Stimulated activated CD4-positive, alpha-beta T cell treated with anti-CD3 and anti-CD28 coated beads, Interleukin-4, amount 100 ng/mL, for 24 hours (primary cell): ENCODE data around the gene RPS6KA3.
"Not testable (repeated sequence)": the region's sequence is repeated elsewhere in the genome, so short reads cannot be mapped to it uniquely, and the experiment has no call there.

Source experiments
- DNase-seq: peaks from one replicate; pipeline ENCODE4 v3.0.0-alpha.2; 2020

The RPS6KA3 gene

DNA sequence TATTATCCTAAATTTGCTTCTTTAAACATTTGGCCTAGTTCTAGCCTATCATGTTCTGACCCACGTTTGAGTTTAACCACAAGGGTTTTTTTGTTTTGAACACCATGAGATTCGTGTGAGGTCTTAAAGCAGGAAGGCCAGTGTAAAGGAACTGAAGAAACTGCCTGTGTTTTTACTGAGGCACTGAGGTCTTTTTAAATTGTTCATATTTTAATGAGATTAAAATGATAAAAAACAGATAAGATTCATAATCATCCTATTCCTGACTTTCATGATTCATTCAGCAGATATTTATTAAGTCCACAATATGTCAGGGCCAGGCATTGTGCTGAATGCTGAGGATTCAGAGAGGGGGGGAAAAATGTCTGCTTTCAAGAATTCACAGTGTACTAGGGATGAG lies 3.2 kb downstream of the RPS6KA3 start:
- DNase-seq: no peak

DNA sequence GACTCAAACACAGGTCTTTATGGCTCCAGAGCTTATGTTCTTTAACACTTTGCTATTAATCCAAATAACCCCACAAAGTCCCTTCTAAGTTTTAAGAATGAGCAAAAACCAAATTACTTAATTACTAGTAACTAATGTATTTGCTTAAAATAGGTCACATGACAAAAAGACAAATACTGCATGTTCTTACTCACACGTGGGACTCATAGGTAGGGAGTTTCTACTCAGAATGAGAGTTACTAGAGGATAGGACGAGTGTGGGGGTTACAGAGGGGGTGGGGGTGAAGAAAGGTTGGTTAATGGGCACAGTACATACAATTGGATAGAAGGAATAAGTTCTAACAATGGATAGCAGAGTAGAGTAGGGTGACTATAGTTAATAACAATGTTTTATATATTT lies 5.8 kb downstream of the RPS6KA3 start:
- DNase-seq: no peak

DNA sequence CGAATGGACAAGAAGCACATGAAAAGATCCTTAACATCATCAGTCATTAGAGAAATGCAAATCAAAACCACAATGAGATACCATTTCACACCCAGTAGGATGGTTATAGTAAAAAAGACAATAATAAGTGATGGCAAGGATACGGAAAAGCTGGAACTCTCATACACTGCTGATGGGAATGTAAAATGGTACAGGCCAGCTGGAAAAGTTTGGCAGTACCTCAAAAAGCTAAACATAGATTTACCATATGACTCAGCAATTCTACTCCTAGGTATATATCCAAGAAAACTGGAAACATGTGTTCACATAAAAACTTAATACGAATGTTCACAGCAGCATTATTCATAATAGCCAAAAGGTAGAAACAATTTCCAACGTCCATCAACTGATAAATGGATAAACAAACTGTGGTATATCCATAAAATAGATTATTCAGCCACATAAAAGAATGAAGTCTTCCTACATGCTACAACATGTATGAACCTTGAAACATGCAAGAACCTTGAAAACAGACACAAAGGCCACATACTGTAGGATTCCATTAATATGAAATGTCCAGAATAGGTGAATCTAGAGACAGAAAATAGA lies 11.9 kb downstream of the RPS6KA3 start:
- no peak for DNase-seq

DNA sequence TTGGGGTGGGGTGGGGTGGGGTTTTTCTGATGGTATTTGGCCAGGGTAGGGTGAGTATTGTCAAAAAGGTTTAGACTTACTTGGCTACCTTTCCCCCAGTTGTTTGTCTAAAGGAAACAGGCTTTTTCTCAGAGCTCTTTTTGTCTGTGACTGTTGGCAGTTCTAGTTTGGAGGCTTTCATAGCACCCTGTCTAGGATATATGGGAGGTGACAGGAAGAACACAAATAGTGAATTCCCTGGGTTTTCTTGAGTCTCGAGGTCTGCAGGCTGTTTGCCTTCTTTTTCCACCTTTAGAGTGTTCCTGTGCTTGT lies 13.5 kb downstream of the RPS6KA3 start:
- DNase-seq: no peak

DNA sequence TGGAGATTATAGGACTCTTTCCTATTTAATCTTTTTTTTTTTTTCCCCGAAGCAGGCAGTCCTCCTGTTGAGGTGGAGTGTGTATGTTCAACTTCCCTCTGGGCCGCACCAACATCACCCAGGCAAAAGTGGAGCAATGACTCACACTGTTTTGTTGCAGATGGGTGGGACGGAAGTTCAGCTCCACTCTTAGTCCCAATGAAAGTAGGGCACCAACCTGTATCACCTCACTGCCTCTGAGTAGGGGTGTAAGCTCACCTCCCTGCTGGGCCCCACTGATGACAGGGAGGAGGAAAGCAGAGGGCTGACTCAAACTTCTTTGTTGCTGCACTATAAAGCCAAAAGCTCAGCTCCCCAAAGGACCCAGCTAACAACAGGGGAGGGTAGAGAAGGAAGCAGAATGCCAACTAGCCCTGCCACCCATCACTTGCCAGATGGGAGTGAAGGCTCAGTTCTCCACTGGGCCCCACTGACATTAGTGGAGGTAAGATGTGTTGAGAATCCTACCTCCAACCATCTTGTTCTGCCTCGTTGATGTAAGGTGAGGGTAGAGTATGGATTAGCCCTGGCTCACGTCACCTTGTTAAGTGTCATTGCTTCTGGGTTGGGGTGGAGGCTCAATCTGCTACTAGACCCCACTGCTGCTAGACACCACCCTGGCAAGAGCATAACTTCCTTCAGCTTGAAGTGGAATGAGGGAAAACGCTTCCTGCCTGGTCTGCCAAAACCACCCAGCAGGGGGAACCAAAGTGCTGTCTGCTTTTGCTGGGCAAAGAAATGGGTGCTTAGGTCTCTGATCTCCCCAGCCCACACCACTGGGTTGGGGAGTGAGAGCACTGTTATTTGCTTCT lies 14.1 kb downstream of the RPS6KA3 start:
- DNase-seq: peak; percentile 74

DNA sequence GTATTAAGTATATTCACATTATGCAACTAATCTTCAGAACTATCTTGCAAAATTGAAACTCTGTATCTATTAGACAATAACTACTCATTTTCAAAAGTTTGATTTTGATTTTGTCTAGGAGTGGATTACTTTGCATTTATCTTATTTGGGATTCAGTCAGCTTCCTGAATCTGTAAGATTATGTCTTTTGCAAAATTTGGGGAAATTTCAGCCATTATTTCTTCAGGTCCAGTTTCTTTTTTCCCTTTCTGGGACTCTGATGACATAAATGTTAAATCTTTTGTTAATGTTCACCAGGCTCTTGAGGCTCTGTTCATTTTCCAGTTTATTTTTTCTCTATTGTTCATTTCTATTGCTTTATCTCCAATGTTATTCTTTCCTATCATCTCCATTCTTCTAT lies 15.0 kb downstream of the RPS6KA3 start:
- no peak for DNase-seq

DNA sequence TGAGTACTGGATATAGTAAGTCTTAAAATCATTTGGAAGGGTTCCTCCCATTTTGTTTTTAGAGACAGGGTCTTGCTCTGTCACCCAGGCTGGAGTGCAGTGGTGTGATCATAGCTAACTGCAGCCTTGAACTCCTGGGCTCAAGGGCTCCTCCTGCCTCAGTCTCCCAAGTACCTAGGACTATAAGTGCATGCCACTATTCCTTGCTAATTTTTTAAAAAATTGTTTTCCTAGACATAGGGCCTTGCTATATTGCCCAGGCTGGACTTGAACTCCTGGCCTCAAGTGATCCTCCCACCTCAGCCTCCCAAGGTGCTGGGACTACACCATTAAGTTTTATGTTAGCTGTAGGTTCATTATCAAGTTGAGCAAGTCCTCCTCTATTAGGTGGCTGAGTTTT lies 16.6 kb downstream of the RPS6KA3 start:
- DNase-seq: not testable (repeated sequence)

DNA sequence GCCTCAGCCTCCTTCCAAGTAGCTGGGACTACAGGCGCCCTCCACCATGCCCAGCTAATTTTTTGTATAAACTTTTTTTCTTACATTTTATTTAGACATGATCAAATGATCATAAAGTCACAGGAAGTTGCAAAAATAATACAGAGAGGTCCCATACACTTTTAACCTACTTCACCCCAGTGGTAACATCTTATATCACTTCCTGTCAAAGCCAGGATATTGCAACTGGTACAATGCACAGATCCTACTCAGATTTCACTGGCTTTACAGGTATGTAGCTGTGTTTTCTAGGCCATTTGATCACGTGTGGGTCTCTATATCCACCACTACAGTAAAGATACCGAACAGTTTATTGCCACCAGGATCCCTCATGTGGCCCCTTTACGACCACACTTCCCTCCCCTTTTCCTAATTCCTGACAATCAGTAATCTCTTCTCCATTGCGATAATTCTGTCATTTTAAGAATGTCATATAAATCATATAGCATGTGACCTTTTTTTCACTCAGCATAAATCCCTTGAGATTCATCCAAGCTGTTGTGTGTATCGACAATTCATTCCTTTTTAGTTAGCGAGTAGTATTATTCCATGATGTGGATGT lies 18.0 kb downstream of the RPS6KA3 start:
- no peak for DNase-seq

DNA sequence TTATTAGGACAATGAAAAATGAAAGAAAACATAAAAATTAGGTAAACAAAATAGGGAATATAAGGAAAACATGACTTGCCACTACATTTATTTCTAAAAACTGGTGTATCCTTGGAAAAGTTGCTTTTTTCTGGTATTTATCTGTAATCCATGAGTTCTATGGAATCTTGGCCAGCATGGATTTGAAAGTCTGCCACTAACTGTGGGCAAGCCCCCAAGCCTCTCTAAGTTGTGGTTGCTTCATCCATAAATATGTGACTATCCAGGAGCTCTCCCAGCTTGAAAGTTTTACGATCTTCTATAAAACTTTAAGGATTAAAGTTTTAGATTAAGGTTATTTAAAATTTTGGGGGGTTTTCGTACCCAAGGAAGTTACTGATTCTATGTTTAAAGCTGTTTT lies 21.8 kb downstream of the RPS6KA3 start:
- DNase-seq: no peak

DNA sequence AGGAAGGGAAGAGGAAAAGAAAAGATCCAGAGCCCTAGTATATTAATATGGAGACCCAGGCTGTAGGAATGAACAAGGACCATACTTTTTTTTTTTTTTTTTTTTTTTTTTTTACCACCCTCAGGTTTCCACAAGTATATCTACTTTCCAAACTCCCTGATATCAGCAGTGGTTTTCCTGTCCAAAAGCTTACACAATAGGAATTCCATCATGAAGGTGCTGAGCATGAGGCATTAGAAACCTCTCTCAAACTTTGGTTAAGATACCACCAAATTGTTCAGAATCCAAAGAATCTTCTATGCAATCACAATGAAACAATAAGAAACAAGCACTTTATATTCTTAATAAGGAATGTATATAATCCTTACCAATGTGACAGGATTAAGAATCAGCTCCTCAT lies 26.5 kb downstream of the RPS6KA3 start:
- no peak for DNase-seq

DNA sequence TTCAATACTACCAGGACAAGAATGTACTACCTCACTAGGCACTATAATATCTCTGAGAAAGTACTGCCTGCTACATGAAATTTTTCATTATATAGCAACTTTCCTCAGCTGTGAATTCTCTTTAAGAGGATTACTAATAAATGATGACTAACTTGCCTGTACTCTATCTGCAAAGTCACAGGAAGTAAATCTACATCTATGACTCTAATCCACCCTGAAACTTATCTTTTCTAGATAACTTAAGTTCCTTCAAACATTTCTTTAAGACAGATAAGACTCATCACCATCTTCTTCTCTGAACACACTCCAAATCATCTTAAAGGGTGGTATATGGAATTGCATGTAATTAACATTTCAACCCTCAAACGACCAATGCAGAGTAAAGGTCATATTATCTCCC lies 28.8 kb downstream of the RPS6KA3 start:
- DNase-seq: no peak

DNA sequence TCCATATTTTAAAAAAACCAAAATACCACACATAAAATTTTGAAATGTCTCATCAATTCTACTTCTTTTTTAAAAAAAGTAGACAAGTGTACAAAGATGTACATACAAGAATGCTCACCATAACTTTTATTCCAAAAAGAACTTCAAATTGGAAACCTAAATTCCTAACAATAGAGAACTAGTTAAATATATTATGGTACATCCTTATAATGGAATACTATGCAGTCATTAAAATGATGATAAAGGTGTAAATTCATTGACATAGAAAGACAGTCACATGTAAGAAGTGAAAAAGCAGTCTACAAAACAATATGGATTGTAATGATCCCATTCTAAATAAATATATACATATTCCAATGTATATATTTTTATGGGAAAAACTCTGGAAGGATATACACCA lies 31.0 kb downstream of the RPS6KA3 start:
- DNase-seq: no peak

DNA sequence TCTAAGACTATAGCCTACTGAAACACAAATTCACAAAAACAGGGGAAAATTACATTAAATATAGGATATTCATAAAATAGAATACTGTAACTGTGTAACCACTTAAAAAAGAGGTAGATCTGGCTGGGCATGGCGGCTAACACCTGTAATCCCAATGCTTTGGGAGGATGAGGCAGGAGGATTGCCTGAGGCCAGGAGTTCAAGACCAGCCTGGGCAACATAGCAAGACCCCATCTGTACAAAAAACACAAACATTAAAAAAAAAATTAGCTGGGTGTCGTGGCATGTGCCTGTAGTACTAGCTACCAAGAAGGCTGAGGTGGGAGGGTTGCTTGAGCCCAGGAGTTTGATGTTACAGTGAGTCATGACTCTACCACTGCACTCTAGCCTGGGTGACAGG lies 33.4 kb downstream of the RPS6KA3 start:
- no peak for DNase-seq

DNA sequence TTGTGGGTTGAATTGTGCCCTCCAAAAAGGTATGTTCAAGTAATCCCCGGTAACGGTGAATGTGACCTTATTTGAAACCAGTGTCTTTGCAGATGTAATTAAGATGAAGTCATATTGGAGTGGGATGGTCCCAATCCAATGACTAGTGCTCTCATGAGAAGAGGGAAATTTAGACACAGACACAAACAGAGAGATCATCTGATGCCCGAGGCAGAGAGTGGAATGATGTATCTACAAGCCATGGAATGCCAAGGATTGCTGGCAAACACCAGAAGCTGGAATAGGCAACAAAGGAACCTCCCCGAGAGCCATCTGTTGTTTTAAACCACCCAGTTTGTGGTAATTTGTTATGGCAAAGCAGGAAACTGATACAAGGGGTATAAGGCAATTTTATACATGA lies 35.1 kb downstream of the RPS6KA3 start:
- DNase-seq: no peak

DNA sequence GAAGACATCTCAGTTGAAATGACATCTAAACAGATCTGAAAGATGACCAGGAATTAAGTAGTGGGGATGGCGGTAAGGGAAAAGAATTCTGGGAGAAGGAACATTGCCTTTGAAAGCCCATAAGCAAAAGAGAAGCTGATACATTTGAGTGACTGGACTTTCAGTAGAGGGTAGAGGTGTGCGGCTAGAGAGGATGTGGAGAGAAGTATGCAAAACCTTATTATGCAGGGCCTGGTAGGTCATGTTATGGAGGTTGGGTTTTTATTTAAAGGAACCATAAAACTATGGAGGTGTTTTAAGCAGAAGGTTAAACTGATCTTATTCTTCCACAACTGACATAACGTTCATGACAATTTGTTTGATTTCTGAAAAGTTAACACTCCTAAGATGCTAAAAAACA lies 36.3 kb downstream of the RPS6KA3 start:
- no peak for DNase-seq

DNA sequence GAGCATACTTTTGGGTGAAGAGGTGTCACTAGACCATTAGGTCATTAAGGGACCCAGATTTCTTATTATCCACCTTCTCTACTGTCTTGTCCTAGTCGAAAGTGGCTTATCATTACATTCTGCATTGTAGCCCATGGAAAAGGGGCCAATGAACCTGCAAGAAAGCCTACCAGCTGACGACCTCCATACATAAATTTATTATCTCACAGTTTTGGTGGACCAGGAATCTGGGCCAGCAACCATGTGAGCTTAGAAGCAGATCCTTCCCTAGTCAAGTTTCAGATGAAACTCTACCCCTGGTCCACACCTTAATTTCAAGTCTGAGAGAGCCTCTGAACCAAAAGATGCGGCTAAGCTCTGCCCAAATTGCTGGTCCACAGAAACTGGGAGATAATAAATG lies 37.6 kb downstream of the RPS6KA3 start:
- DNase-seq: no peak

DNA sequence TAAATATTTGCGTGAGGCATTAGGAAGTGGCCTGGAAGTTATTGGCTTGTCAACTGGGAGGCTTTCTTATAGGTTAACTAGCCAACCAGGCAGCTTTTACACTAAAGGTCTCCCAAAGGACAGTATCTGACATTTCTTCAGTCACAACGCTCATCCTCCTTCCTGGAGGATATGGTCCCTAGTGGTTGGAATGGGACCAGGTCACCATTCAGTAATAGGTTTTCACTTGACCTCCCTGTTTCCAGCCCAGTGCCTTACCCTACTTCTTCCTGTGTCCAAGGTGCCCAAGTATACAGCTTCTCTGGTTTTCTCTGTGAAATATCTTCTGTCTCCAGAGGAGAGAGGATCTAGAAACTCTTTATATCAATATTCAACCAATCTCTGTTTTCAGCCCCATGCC lies 38.5 kb downstream of the RPS6KA3 start:
- no peak for DNase-seq

DNA sequence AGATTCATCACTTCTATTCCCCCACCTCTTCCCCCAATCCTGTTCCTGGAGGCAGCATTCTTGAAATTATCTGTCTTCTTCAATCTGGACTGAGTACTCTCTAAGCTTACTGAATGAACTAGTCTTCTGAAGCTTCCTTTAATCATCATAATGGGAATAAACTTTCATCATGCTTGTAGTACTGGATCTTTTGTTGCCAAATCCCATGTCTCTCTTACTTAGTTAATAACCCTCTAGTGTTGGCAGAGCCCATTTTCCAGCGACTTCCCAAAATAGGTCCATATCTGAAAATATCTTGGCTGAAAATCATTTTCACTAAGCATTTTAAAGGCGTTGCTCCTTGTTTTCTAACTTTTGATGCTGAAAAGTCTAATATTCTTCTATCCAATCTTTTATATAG lies 39.6 kb downstream of the RPS6KA3 start:
- no peak for DNase-seq

DNA sequence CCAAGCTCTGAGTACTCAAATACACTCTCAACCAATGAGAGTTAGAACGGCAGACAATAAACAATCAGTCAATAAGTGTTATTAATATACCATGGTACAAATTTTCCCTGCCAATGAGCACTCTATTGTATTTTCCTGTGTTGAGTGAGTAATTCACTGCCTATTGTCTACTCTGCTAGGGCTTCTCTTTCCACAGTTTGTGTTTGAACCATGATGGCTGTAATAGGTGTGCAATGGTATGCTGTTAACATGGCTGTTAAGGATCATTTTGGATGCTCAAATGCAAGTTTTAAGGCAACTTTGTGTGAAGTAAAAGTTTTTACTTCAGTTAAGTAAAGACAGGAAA lies 41.2 kb downstream of the RPS6KA3 start:
- no peak for DNase-seq

DNA sequence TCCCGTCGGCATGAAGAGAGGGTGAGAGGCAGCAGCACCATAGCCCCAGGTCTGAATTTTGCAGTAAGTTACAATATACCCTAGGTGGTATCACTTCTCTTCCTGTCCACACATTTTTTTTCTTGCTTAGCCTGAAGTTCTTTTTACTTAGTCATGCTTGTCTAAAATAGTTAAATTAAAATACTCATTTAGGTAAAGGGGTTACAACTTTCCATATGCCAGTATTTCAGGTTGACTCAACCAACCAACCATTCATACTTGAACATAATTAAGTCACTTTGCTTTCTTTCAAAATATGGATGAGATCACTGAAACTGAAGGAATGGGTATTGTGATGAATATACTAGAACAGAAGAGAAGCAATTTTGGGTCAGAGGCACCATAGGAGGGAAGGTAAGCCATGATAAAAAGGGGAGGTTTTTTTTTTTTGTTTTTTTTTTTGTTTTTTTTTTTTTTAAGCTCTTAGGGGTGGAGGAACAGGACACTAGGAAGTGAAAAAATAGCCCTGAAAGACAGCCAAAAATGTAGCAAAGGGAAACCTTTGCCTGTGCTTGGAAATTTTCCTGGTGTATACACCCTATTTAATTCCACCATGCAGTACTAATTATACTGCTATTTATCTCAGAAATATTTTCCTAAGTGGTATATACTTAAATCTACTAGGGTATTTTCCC lies 41.8 kb downstream of the RPS6KA3 start:
- DNase-seq: peak; percentile 3

DNA sequence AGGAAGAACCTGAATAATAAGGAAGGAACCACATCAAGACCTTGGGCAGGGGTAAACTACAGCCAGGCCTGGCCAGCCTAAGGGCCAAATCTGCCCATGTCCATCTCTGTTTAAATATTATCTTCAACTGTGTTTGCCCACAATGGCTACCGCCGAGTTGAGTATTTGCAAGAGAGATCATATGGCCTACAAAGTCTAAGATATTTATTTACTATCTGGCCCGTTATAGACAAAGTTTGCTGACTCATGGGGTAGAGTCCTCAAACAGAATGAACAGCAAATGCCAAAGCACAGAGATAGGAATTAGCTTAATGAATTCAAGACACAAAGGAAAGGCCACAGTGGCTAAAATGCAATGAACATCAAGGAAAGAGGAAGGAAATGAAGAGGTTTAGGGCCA lies 44.8 kb downstream of the RPS6KA3 start:
- no peak for DNase-seq

DNA sequence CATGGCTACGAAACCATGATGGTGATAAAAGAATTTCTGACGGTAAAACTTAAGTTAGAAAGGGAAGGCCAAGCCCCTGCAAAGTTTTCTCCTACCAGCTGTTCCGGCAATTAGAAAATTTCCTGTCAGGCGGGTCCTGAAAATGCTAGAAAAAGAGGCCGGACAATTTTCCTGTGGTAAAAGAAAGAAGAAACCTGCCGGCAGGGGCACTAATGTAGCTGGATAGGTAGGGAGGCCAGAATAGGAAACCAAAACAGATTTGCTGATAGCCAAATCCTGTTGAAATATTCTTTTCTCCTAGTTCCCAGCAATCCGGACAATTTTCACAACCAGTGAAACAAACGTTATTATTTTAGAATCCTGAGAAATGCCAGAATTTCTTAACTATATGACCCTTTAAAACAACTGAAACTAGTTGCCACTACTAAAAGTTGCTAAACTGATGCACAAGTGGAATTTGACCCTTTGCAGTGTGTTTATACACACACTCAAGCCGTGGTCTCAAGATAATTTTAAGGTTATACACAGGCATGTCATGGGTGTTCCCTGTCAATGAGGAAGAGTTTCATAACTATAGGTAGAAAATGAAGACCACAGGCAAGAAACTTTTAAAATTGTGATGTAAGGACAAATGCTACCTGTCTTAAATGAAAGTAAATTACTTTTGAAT lies 47.7 kb downstream of the RPS6KA3 start:
- DNase-seq: no peak

DNA sequence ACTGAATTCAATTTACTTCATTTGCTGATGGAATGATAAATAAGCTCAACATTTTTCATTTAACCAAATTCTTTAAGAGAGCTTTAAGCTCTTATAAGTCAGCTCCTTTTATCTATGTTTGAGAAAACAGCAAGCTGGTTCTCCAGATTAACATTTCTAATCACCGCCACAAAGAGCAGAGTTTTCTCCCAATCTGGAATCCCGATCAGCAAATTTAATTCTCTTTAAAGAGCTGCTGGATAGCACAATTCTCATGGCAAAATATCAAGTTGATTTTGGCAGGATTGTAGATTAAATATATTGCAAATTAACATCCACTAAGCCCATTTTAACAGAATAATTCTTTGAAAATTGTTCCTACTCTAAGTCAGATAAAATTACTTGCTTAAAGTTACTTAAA lies 48.8 kb downstream of the RPS6KA3 start:
- no peak for DNase-seq

DNA sequence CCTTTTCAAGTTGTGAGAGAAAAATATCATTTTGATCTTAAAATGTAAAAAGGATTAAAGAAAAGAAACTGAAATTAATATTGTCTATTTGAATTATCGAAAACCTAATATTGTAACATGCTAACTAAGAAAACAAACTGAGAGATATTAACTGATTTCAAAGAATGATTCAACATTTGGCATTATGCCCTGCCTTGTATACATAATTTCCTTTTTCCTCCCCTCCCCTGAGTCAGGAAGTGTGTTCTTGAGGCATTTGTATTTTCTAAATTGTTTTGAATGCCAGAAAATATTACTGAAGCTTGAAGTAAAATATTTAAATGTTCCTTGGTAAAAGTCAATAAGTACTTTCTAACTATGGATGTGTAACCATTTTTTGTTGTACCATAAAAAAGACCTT lies 49.4 kb downstream of the RPS6KA3 start:
- DNase-seq: no peak
